SU-DHL-6 (cell line): ENCODE data around the gene ZNF836.

Experiments
- H2AFZ ChIP-seq: fragments of 200-600 bp; sonication (generic); 2 replicates; pipeline ENCODE4 v1.6.1; 2014; ENCODE audit warnings: low read depth, mild to moderate bottlenecking, moderate library complexity, mixed read lengths, antibody characterized with exemption, low read length; ENCODE audit not compliant: severe bottlenecking
- H3F3A ChIP-seq: fragments of 200-600 bp; shearing (Covaris generic); 2 replicates; pipeline ENCODE4 v1.6.0; 2016; ENCODE audit warnings: antibody characterized with exemption, mild to moderate bottlenecking; ENCODE audit not compliant: insufficient read depth
- H3K27ac ChIP-seq: fragments of 200-600 bp; sonication (generic); 2 replicates; pipeline ENCODE4 v1.5.1; 2016; ENCODE audit warnings: low read depth, mild to moderate bottlenecking, low read length, moderate library complexity, mixed read lengths
- H3K27me3 ChIP-seq: fragments of 200-600 bp; sonication (generic), shearing (Covaris generic); 2 replicates; pipeline ENCODE4 v1.6.0; 2014; ENCODE audit warnings: mild to moderate bottlenecking, low read length
- H3K36me3 ChIP-seq: fragments of 200-600 bp; sonication (generic); 2 replicates; pipeline ENCODE4 v1.6.1; 2014; ENCODE audit warnings: mild to moderate bottlenecking, low read length, mixed read lengths
- H3K4me2 ChIP-seq: fragments of 300-600, 200-600 bp; shearing (Covaris generic), sonication (generic); 2 replicates; pipeline ENCODE4 v1.6.0; 2014; ENCODE audit warnings: low read length, low read depth, mild to moderate bottlenecking; ENCODE audit not compliant: poor library complexity, severe bottlenecking
- H3K4me3 ChIP-seq: fragments of 200-600 bp; sonication (generic); 2 replicates; pipeline ENCODE4 v1.5.1; 2014; ENCODE audit warnings: antibody characterized with exemption, low read length, mild to moderate bottlenecking, mixed read lengths; ENCODE audit not compliant: insufficient read depth, poor library complexity, severe bottlenecking
- H3K79me2 ChIP-seq: fragments of 200-600 bp; sonication (generic); 2 replicates; pipeline ENCODE4 v1.6.1; 2014; ENCODE audit warnings: mild to moderate bottlenecking, low read length, moderate library complexity; ENCODE audit not compliant: insufficient read depth
- H3K9ac ChIP-seq: fragments of 200-600 bp; sonication (generic); 2 replicates; pipeline ENCODE4 v1.7.0; 2014; ENCODE audit warnings: mild to moderate bottlenecking, low read length
- H3K9me2 ChIP-seq: fragments of 200-600 bp; sonication (generic); replicated peaks from 2 replicates; pipeline ENCODE4 v1.6.1; 2014; ENCODE audit warnings: low read length; ENCODE audit not compliant: insufficient read depth
- H3K9me3 ChIP-seq: fragments of 200-600 bp; sonication (generic); 2 replicates; pipeline ENCODE4 v1.6.1; 2014; ENCODE audit warnings: low read length, mixed read lengths; ENCODE audit not compliant: insufficient read depth
- H4K20me1 ChIP-seq: fragments of 200-600 bp; sonication (generic); 2 replicates; pipeline ENCODE4 v1.6.1; 2014; ENCODE audit warnings: low read depth, mild to moderate bottlenecking, antibody characterized with exemption, low read length, moderate library complexity, mixed read lengths
- CTCF ChIP-seq: fragments of 200-600 bp; sonication (generic); IDR thresholded peaks from one replicate; pipeline ENCODE4 v1.5.1; 2017; ENCODE audit warnings: antibody characterized with exemption, mild to moderate bottlenecking, low read length, moderate library complexity; ENCODE audit not compliant: insufficient read depth, poor library complexity, severe bottlenecking
- EZH2phosphoT487 ChIP-seq: fragments of 200-600 bp; sonication (generic), shearing (Covaris generic); conservative IDR thresholded peaks from 2 replicates; pipeline ENCODE4 v1.6.1; 2018; ENCODE audit warnings: mild to moderate bottlenecking, antibody characterized with exemption, low read length, moderate library complexity, mixed read lengths

The ZNF836 gene

GRCh38 chr19:52155596-52156359 lies 15.6 kb downstream of the ZNF836 start:
- peaks cover 36% of the 10 kb centered on the region for H3K9me3 ChIP-seq
- peaks cover 27% of the 10 kb centered on the region for H3K36me3 ChIP-seq
- TF ChIP-seq EZH2phosphoT487 (no peak), CTCF (no peak)

GRCh38 chr19:52148256-52148655 lies 23.2 kb downstream of the ZNF836 start:
- Histone ChIP-seq H4K20me1 (no peaks in the 10 kb centered on the region), H3K36me3 (no peaks in the 10 kb centered on the region), H3F3A (no peaks in the 10 kb centered on the region), H3K27me3 (no peaks in the 10 kb centered on the region), H3K9ac (no peak overlapping the region), H3K9me3 (no peaks in the 10 kb centered on the region), H3K9me2 (no peaks in the 10 kb centered on the region), H3K27ac (no peak overlapping the region), H3K79me2 (no peaks in the 10 kb centered on the region), H3K4me2 (no peak overlapping the region), H3K4me3 (no peak overlapping the region), H2AFZ (no peak overlapping the region)
- no peak for TF ChIP-seq EZH2phosphoT487
- no peak for TF ChIP-seq CTCF

More at GRCh38 chr19:52155596-52156359, 15.6 kb downstream of the ZNF836 start:
- Histone ChIP-seq H3K79me2 (no peaks in the 10 kb centered on the region), H3K4me3 (no peak overlapping the region), H3K27ac (no peak overlapping the region), H3K4me2 (no peak overlapping the region), H2AFZ (no peak overlapping the region), H3K9me2 (no peaks in the 10 kb centered on the region), H3F3A (no peaks in the 10 kb centered on the region), H3K9ac (no peak overlapping the region), H4K20me1 (no peaks in the 10 kb centered on the region), H3K27me3 (no peaks in the 10 kb centered on the region)

GRCh38 chr19:52142001-52142595 lies 29.3 kb downstream of the ZNF836 start:
- Histone ChIP-seq H2AFZ (no peak overlapping the region), H3K9me2 (no peaks in the 10 kb centered on the region), H3K9me3 (no peaks in the 10 kb centered on the region; the same call in 1 of the 2 replicates), H3K36me3 (no peaks in the 10 kb centered on the region), H3F3A (peaks cover 4% of the 10 kb centered on the region; the same call in 1 of the 2 replicates), H3K4me2 (no peak overlapping the region), H3K79me2 (peaks cover 18% of the 10 kb centered on the region), H4K20me1 (no peaks in the 10 kb centered on the region), H3K27ac (no peak overlapping the region), H3K27me3 (no peaks in the 10 kb centered on the region), H3K4me3 (no peak overlapping the region), H3K9ac (no peak overlapping the region)
- TF ChIP-seq EZH2phosphoT487 = no peak
- TF ChIP-seq CTCF = no peak
